CD14-positive monocyte (primary cell): ENCODE results near the gene THAP12. TPM values are rescaled to one million over a fixed set of nuclear protein-coding genes. Genes with fewer than 3 reads are reported as not detected.

ENCODE experiments used
- DNase-seq, 3 donors: peaks; one replicate each; pipeline ENCODE4 v3.0.0-alpha.2; 2011 to 2022
- H2AFZ ChIP-seq: 2 replicates; pipeline ENCODE4 v1.6.0; 2012; ENCODE audit warnings: mild to moderate bottlenecking, low read depth, low read length, inconsistent platforms; ENCODE audit not compliant: insufficient read depth, poor library complexity, severe bottlenecking
- H3K27ac ChIP-seq, 2 donors: 1 replicate in 1 of 2; 2 replicates in 1 of 2; pipeline ENCODE4 v1.5.1; 2012 to 2013; ENCODE audit warnings: low read length in 2 of 2, control low read depth in 1 of 2, inconsistent platforms in 1 of 2, low read depth in 1 of 2, mild to moderate bottlenecking in 1 of 2
- H3K27me3 ChIP-seq, 2 donors: one replicate each; pipeline versions ENCODE4 v1.6.0 to v1.6.1; 2011 to 2013; ENCODE audit warnings: low read length in 2 of 2; ENCODE audit not compliant: control insufficient read depth in 2 of 2, insufficient read depth in 2 of 2
- H3K36me3 ChIP-seq, 2 donors: replicated peaks in 1 of 2; 1 replicate in 1 of 2; 2 replicates in 1 of 2; pipeline versions ENCODE4 v1.5.1 to v1.6.1; 2012 to 2013; ENCODE audit warnings: low read length in 2 of 2, control low read depth in 1 of 2, inconsistent platforms in 1 of 2, mild to moderate bottlenecking in 1 of 2; ENCODE audit not compliant: insufficient read depth in 2 of 2, control insufficient read depth in 1 of 2
- H3K4me1 ChIP-seq, 2 donors: 1 replicate in 1 of 2; 2 replicates in 1 of 2; pipeline versions ENCODE4 v1.5.1 to v1.6.1; 2012 to 2013; ENCODE audit warnings: low read length in 2 of 2, control low read depth in 1 of 2, inconsistent platforms in 1 of 2, mild to moderate bottlenecking in 1 of 2, moderate library complexity in 1 of 2; ENCODE audit not compliant: insufficient read depth in 2 of 2, control insufficient read depth in 1 of 2
- H3K4me2 ChIP-seq: replicated peaks from 2 replicates; pipeline ENCODE3; 2012; ENCODE audit warnings: low read length, moderate library complexity, mild to moderate bottlenecking; ENCODE audit not compliant: poor library complexity, severe bottlenecking; ENCODE audit errors: extremely low read depth
- H3K4me3 ChIP-seq, 3 experiments: fragments of 200-600 bp in 1 of 3; sonication (generic) in 1 of 3; replicated peaks in 1 of 3; 1 replicate in 2 of 3; 2 replicates in 1 of 3; pipeline ENCODE4 v1.5.1; 2011 to 2013; ENCODE audit warnings: low read length in 3 of 3, mild to moderate bottlenecking in 3 of 3, control low read depth in 2 of 3, low read depth in 2 of 3, inconsistent platforms in 1 of 3, moderate library complexity in 1 of 3
- H3K79me2 ChIP-seq: 2 replicates; pipeline ENCODE4 v1.6.0; 2012; ENCODE audit warnings: mild to moderate bottlenecking, control low read depth, inconsistent platforms, low read length, moderate library complexity; ENCODE audit not compliant: insufficient read depth
- H3K9ac ChIP-seq: 2 replicates; pipeline ENCODE4 v1.6.0; 2017; ENCODE audit warnings: low read length, mild to moderate bottlenecking; ENCODE audit not compliant: insufficient read depth, poor library complexity, severe bottlenecking
- H3K9me3 ChIP-seq, 2 donors: replicated peaks in 1 of 2; 1 replicate in 1 of 2; 2 replicates in 1 of 2; pipeline versions ENCODE4 v1.5.1 to v1.6.1; 2012 to 2013; ENCODE audit warnings: low read length in 2 of 2, control low read depth in 1 of 2; ENCODE audit not compliant: control insufficient read depth in 1 of 2, insufficient read depth in 1 of 2
- H4K20me1 ChIP-seq: 2 replicates; pipeline ENCODE4 v1.6.0; 2012; ENCODE audit warnings: mild to moderate bottlenecking, low read length, control low read depth, moderate library complexity; ENCODE audit not compliant: insufficient read depth
- H3K27ac Mint-ChIP-seq, 7 donors: one replicate each; pipeline ENCODE4 v1.8.0; 2020; ENCODE audit warnings: mild to moderate bottlenecking in 7 of 7, mixed read lengths in 7 of 7, moderate library complexity in 6 of 7, inconsistent platforms in 2 of 7
- H3K27me3 Mint-ChIP-seq, 3 donors: one replicate each; pipeline ENCODE4 v1.8.0; 2021 to 2022; ENCODE audit warnings: low read depth in 3 of 3, mild to moderate bottlenecking in 3 of 3, mixed read lengths in 3 of 3, moderate library complexity in 3 of 3, inconsistent platforms in 1 of 3
- H3K36me3 Mint-ChIP-seq, 2 donors: one replicate each; pipeline ENCODE4 v1.8.0; 2020; ENCODE audit warnings: mixed read lengths in 2 of 2, inconsistent platforms in 1 of 2, mild to moderate bottlenecking in 1 of 2
- H3K4me1 Mint-ChIP-seq: one replicate; pipeline ENCODE4 v1.8.0; 2020; ENCODE audit warnings: mild to moderate bottlenecking, mixed read lengths
- H3K4me3 Mint-ChIP-seq, 2 donors: one replicate each; pipeline ENCODE4 v1.8.0; 2020; ENCODE audit warnings: mild to moderate bottlenecking in 2 of 2, mixed read lengths in 2 of 2, moderate library complexity in 1 of 2
- H3K9me3 Mint-ChIP-seq, 7 donors: one replicate each; pipeline ENCODE4 v1.8.0; 2020 to 2022; ENCODE audit warnings: mixed read lengths in 7 of 7, mild to moderate bottlenecking in 6 of 7, moderate library complexity in 6 of 7, inconsistent platforms in 2 of 7
- CTCF ChIP-seq: fragments of 200-600 bp; IDR thresholded peaks from one replicate; pipeline ENCODE4 v1.8.0; 2022; ENCODE audit warnings: antibody characterized with exemption, mild to moderate bottlenecking
- WGBS: methylation state at CpG from one replicate; pipeline ENCODE4 v1.1.5; 2013; ENCODE audit warnings: missing lambda C conversion rate; ENCODE audit not compliant: insufficient coverage; 5-methylcytosine and 5-hydroxymethylcytosine counted together
- intact Hi-C, 2 donors: fragments of 100-400 bp; cut with micrococcal nuclease; formaldehyde crosslinking; loops; one replicate each; pipeline versions ENCODE4 v1.15.0 to v1.15.1; 2023
- polyA plus RNA-seq, 3 donors: library from polyadenylated mRNA; depleted of rRNA in 1 of 3; unstranded in 2 of 3; stranded (reverse) in 1 of 3; fragments of 300-500 nt in 2 of 3; fragments of >200 nt in 1 of 3; fragmentation: Illumina TruSeq in 2 of 3; gene quantifications; 1 replicate in 2 of 3; 2 replicates in 1 of 3; pipeline ENCODE4 v1.2.3, GENCODE V29; 2012 to 2021

THAP12 gene
- polyA plus RNA-seq, 3 donors, result 18.3 to 22.5 (median 20.0) TPM

- peaks cover 12% of the 10 kb centered on the region for H3K4me1 Mint-ChIP-seq
Measured at GRCh38 chr11:76391021-76391420, 10.1 kb upstream of the THAP12 start.

GRCh38 chr11:76388408-76388807 is 7.5 kb upstream of the THAP12 start:
- Histone ChIP-seq H3K9me3 (no peaks in the 10 kb centered on the region), H3K27ac (no peak overlapping the region), H4K20me1 (no peaks in the 10 kb centered on the region), H3K36me3 (no peaks in the 10 kb centered on the region), H3K4me2 (no peak overlapping the region), H3K79me2 (no peaks in the 10 kb centered on the region), H3K4me1 (peaks cover 8% of the 10 kb centered on the region in 2 donors), H2AFZ (no peak overlapping the region), H3K4me3 (no peak overlapping the region), H3K9ac (no peak overlapping the region), H3K27me3 (no peaks in the 10 kb centered on the region)
- peaks cover 0 to 3% (median 1%) of the 10 kb centered on the region in 3 donors for H3K27me3 Mint-ChIP-seq
- intact Hi-C loops, result loop anchor here in 1 of 2 donors (10.0 kb wide), 1 partner anchor 154 kb away; no protein-coding TSS in a partner anchor
- no peak overlapping the region for H3K4me3 Mint-ChIP-seq
- peaks cover 0 to 5% (median 0%) of the 10 kb centered on the region in 7 donors for H3K9me3 Mint-ChIP-seq
- WGBS, result no CpG with 5 or more reads among the region's 2 CpGs
- no peak for TF ChIP-seq CTCF
- DNase-seq, result no peak
- no peak overlapping the region for H3K27ac Mint-ChIP-seq
- no peaks in the 10 kb centered on the region for H3K36me3 Mint-ChIP-seq
- H3K4me1 Mint-ChIP-seq, result peaks cover 19% of the 10 kb centered on the region

More at GRCh38 chr11:76391021-76391420, 10.1 kb upstream of the THAP12 start:
- Histone ChIP-seq H3K27ac (no peak overlapping the region), H3K4me2 (no peak overlapping the region), H3K4me3 (no peak overlapping the region), H3K79me2 (no peaks in the 10 kb centered on the region), H4K20me1 (no peaks in the 10 kb centered on the region), H3K36me3 (no peaks in the 10 kb centered on the region), H3K9me3 (no peaks in the 10 kb centered on the region), H3K27me3 (no peaks in the 10 kb centered on the region), H3K4me1 (peaks cover 0 to 3% of the 10 kb centered on the region in 2 donors), H3K9ac (no peak overlapping the region), H2AFZ (no peak overlapping the region)
- DNase-seq, result no peak
- peaks cover 0 to 3% (median 1%) of the 10 kb centered on the region in 3 donors for H3K27me3 Mint-ChIP-seq
- no peak for TF ChIP-seq CTCF
- H3K9me3 Mint-ChIP-seq, result peaks cover 0 to 5% (median 0%) of the 10 kb centered on the region in 7 donors
- intact Hi-C loops, result no loop called here
- no peak overlapping the region for H3K4me3 Mint-ChIP-seq
- peak overlapping the region in 2 of 7 donors; percentile 14 to 26 for H3K27ac Mint-ChIP-seq
- 27% methylated on average over 2 of the region's 6 CpGs for WGBS
- no peaks in the 10 kb centered on the region for H3K36me3 Mint-ChIP-seq
